IMR-90 (cell line): Measurements from ENCODE around the gene CLEC7A. TPM values are rescaled to one million over a fixed set of nuclear protein-coding genes. Genes with fewer than 3 reads are reported as not detected.

Source experiments
- ATAC-seq: fragments of 200-7000 bp; cut with Tn5 transposase; 2 replicates; pipeline ENCODE4 v1.9.1; 2020; ENCODE audit warnings: low read depth, mild to moderate bottlenecking, moderate library complexity
- BruUV-seq: library from RNA; stranded (reverse); fragments of 400-500 nt; replicated peaks from 2 replicates; lab custom pipeline; 2021; lab: Mats Ljungman, UMichigan
- CTCF ChIA-PET: fragments of 300-600 bp; formaldehyde crosslinking; extraction: SDS; loops from one replicate; lab custom pipeline; 2021; ENCODE audit warnings: antibody characterized with exemption; lab: Yijun Ruan, JAX
- POLR2A ChIA-PET: fragments of 300-600 bp; sonication (Branson Sonifier 250); formaldehyde crosslinking; loops from one replicate; lab custom pipeline; 2022; ENCODE audit warnings: antibody characterized with exemption; ENCODE audit not compliant: unreplicated experiment; lab: Charles Lee
- DNase-seq: peaks from one replicate; pipeline ENCODE4 v3.0.0; 2013
- H2AFZ ChIP-seq: replicated peaks from 2 replicates; pipeline ENCODE3; 2013; ENCODE audit warnings: low read length, mild to moderate bottlenecking; ENCODE audit not compliant: poor library complexity
- H2AK5ac ChIP-seq: 2 replicates; pipeline ENCODE4 v1.6.1; 2013; ENCODE audit warnings: low read depth, low read length, inconsistent platforms
- H2AK9ac ChIP-seq: replicated peaks from 2 replicates; pipeline ENCODE3; 2013; ENCODE audit warnings: mild to moderate bottlenecking, low read depth, low read length, moderate library complexity; ENCODE audit not compliant: poor library complexity
- H2BK120ac ChIP-seq: 2 replicates; pipeline ENCODE4 v1.6.1; 2013; ENCODE audit warnings: low read depth, low read length, inconsistent platforms
- H2BK15ac ChIP-seq: 3 replicates; pipeline ENCODE4 v1.6.1; 2013; ENCODE audit warnings: low read depth, low read length, inconsistent platforms
- H2BK20ac ChIP-seq: 2 replicates; pipeline ENCODE4 v1.6.1; 2013; ENCODE audit warnings: low read depth, mild to moderate bottlenecking, inconsistent platforms, low read length, moderate library complexity
- H2BK5ac ChIP-seq: 2 replicates; pipeline ENCODE4 v1.6.1; 2013; ENCODE audit warnings: mild to moderate bottlenecking, low read depth, low read length, inconsistent platforms; ENCODE audit not compliant: poor library complexity, severe bottlenecking
- H3K14ac ChIP-seq: replicated peaks from 2 replicates; pipeline ENCODE4 v1.6.1; 2013; ENCODE audit warnings: low read depth, low read length, inconsistent platforms
- H3K18ac ChIP-seq: 2 replicates; pipeline ENCODE4 v1.6.1; 2013; ENCODE audit warnings: low read depth, low read length, control low read depth
- H3K23ac ChIP-seq: 2 replicates; pipeline ENCODE4 v1.6.1; 2013; ENCODE audit warnings: low read depth, low read length, inconsistent platforms
- H3K27ac ChIP-seq: 2 replicates; pipeline ENCODE4 v1.5.1; 2013; ENCODE audit warnings: mild to moderate bottlenecking, control low read depth, low read length; ENCODE audit not compliant: insufficient read depth
- H3K27me3 ChIP-seq: 2 replicates; pipeline ENCODE4 v1.6.1; 2013; ENCODE audit warnings: low read length; ENCODE audit not compliant: control insufficient read depth, insufficient read depth
- H3K36me3 ChIP-seq: 2 replicates; pipeline ENCODE4 v1.6.1; 2013; ENCODE audit warnings: low read length, mixed read lengths; ENCODE audit not compliant: control insufficient read depth, insufficient read depth
- H3K4ac ChIP-seq: 2 replicates; pipeline ENCODE4 v1.6.1; 2013; ENCODE audit warnings: low read depth, low read length, inconsistent platforms
- H3K4me1 ChIP-seq: 2 replicates; pipeline ENCODE4 v1.6.1; 2013; ENCODE audit warnings: low read length, mixed read lengths; ENCODE audit not compliant: control insufficient read depth, insufficient read depth
- H3K4me2 ChIP-seq: 2 replicates; pipeline ENCODE4 v1.6.1; 2013; ENCODE audit warnings: low read depth, mild to moderate bottlenecking, control low read depth, low read length, moderate library complexity
- H3K4me3 ChIP-seq: 2 replicates; pipeline ENCODE4 v1.5.1; 2013; ENCODE audit warnings: low read depth, mild to moderate bottlenecking, control low read depth, low read length, moderate library complexity; ENCODE audit not compliant: insufficient read depth
- H3K56ac ChIP-seq: 2 replicates; pipeline ENCODE4 v1.6.1; 2013; ENCODE audit warnings: low read length, inconsistent platforms; ENCODE audit not compliant: insufficient read depth; ENCODE audit errors: extremely low read depth
- H3K79me1 ChIP-seq, 2 experiments: 2 replicates each; pipeline ENCODE4 v1.6.1; 2013; ENCODE audit warnings: low read length in 2 of 2, inconsistent platforms in 1 of 2, low read depth in 1 of 2
- H3K9ac ChIP-seq: 2 replicates; pipeline ENCODE4 v1.6.1; 2013; ENCODE audit warnings: low read depth, low read length, control low read depth
- H3K9me1 ChIP-seq: 2 replicates; pipeline ENCODE4 v1.6.1; 2013; ENCODE audit warnings: low read length, inconsistent platforms; ENCODE audit not compliant: insufficient read depth
- H3K9me3 ChIP-seq: 2 replicates; pipeline ENCODE4 v1.6.1; 2013; ENCODE audit warnings: low read length; ENCODE audit not compliant: control insufficient read depth, insufficient read depth
- H4K20me1 ChIP-seq: 2 replicates; pipeline ENCODE4 v1.6.1; 2013; ENCODE audit warnings: low read length, inconsistent platforms; ENCODE audit not compliant: insufficient read depth
- H4K5ac ChIP-seq: 2 replicates; pipeline ENCODE4 v1.6.1; 2013; ENCODE audit warnings: mild to moderate bottlenecking, low read depth, low read length, control low read depth
- H4K8ac ChIP-seq, 2 experiments: 2 replicates each; pipeline ENCODE4 v1.6.1; 2013; ENCODE audit warnings: low read depth in 2 of 2, low read length in 2 of 2, control low read depth in 1 of 2, inconsistent platforms in 1 of 2
- H4K91ac ChIP-seq: 2 replicates; pipeline ENCODE4 v1.6.1; 2013; ENCODE audit warnings: low read depth, low read length, inconsistent platforms; ENCODE audit not compliant: insufficient read depth
- FOS ChIP-seq: fragments of 150-350 bp; IDR thresholded peaks from 2 replicates; pipeline ENCODE4 v1.6.1; 2016; ENCODE audit warnings: low read depth, low read length
- dilution Hi-C: fragments of 300-500 bp; cut with HindIII; formaldehyde crosslinking; loops from one replicate; pipeline ENCODE4 v1.14.3; 2018; ENCODE audit warnings: low sequenced_read_pairs; ENCODE audit not compliant: unreplicated experiment
- in situ Hi-C: fragments of 300-500 bp; cut with MboI; formaldehyde crosslinking; loops from 3 replicates; pipeline ENCODE4 v1.14.3; 2019; ENCODE audit warnings: low sequenced_read_pairs, inconsistent platforms, mixed read lengths
- intact Hi-C: fragments of 100-400 bp; cut with micrococcal nuclease; formaldehyde crosslinking; loops from 2 replicates; pipeline ENCODE4 v1.10.0; 2022
- polyA plus RNA-seq, 3 experiments: library from polyadenylated mRNA; depleted of rRNA; stranded (reverse); fragments of >200 nt; gene quantifications; 2 replicates each; pipeline ENCODE4 v1.2.3, GENCODE V29; 2012; ENCODE audit warnings: low replicate concordance in 1 of 3
- total RNA-seq: library from RNA; depleted of rRNA; stranded (reverse); fragments of >200 nt; gene quantifications from 2 replicates; pipeline ENCODE4 v1.2.3, GENCODE V29; 2012
- TF ChIP-seq, protein P1 (sequence below): conservative IDR thresholded peaks from 2 replicates; pipeline ENCODE4 v1.5.1; 2012; ENCODE audit warnings: mild to moderate bottlenecking, low read depth, low read length, improper control_type of control experiment

The CLEC7A gene
- total and polyA plus RNA-seq, 2 of the 4 experiments (the other 2 are of a cell fraction) = not detected

- intact Hi-C loops = loop anchor here (1.0 kb wide), 1 partner anchor 22 kb away; no protein-coding TSS in a partner anchor
- no peak for DNase-seq
- no TSS peak for BruUV-seq
- H2BK120ac ChIP-seq = no peak overlapping the region
- H3K4me1 ChIP-seq = no peaks in the 10 kb centered on the region
- no peak overlapping the region for H3K27ac ChIP-seq
- H3K9me3 ChIP-seq = no peaks in the 10 kb centered on the region
- no peak overlapping the region for H4K5ac ChIP-seq
- no peak overlapping the region for H2BK5ac ChIP-seq
- H3K18ac ChIP-seq = no peak overlapping the region
- no peak for TF ChIP-seq FOS
- TF ChIP-seq, protein P1, sequence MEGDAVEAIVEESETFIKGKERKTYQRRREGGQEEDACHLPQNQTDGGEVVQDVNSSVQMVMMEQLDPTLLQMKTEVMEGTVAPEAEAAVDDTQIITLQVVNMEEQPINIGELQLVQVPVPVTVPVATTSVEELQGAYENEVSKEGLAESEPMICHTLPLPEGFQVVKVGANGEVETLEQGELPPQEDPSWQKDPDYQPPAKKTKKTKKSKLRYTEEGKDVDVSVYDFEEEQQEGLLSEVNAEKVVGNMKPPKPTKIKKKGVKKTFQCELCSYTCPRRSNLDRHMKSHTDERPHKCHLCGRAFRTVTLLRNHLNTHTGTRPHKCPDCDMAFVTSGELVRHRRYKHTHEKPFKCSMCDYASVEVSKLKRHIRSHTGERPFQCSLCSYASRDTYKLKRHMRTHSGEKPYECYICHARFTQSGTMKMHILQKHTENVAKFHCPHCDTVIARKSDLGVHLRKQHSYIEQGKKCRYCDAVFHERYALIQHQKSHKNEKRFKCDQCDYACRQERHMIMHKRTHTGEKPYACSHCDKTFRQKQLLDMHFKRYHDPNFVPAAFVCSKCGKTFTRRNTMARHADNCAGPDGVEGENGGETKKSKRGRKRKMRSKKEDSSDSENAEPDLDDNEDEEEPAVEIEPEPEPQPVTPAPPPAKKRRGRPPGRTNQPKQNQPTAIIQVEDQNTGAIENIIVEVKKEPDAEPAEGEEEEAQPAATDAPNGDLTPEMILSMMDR = no peak
- no peak overlapping the region for H3K4me2 ChIP-seq
- ChIA-PET CTCF (no interaction called here), POLR2A (no interaction called here)
- no peak overlapping the region for H3K23ac ChIP-seq
- H3K56ac ChIP-seq = no peak overlapping the region
- dilution Hi-C loops = no loop called here
- in situ Hi-C loops = no loop called here
- H3K27me3 ChIP-seq = no peaks in the 10 kb centered on the region; the same call in 1 of the 2 replicates
- no peak overlapping the region for H2AK9ac ChIP-seq
- no peaks in the 10 kb centered on the region for H4K20me1 ChIP-seq
- H4K91ac ChIP-seq = no peak overlapping the region
- H3K79me1 ChIP-seq = no peaks in the 10 kb centered on the region
- no peak overlapping the region for H3K14ac ChIP-seq
- no peaks in the 10 kb centered on the region for H3K36me3 ChIP-seq
- H3K9ac ChIP-seq = no peak overlapping the region
- H3K4me3 ChIP-seq = no peak overlapping the region
- no peak overlapping the region for H2BK20ac ChIP-seq
- H3K9me1 ChIP-seq = no peaks in the 10 kb centered on the region
- H3K4ac ChIP-seq = no peak overlapping the region
- ATAC-seq = no peak
- no peak overlapping the region for H2AFZ ChIP-seq
- H2BK15ac ChIP-seq = no peak overlapping the region
- no peak overlapping the region for H4K8ac ChIP-seq
- no peak overlapping the region for H2AK5ac ChIP-seq
These were observed 54.5 kb downstream of the CLEC7A start for GRCh38 chr12:10075451-10075850.
